ENCODE measurements around the gene GALNT9. TPM values are rescaled to one million over a fixed set of nuclear protein-coding genes. Genes with fewer than 3 reads are reported as not detected.
"Not testable (repeated sequence)": the region's sequence is repeated elsewhere in the genome, so short reads cannot be mapped to it uniquely, and the experiment has no call there.

GALNT9 gene
- total and polyA plus RNA-seq, 5 experiments from 2014 or later: not detected

DNA sequence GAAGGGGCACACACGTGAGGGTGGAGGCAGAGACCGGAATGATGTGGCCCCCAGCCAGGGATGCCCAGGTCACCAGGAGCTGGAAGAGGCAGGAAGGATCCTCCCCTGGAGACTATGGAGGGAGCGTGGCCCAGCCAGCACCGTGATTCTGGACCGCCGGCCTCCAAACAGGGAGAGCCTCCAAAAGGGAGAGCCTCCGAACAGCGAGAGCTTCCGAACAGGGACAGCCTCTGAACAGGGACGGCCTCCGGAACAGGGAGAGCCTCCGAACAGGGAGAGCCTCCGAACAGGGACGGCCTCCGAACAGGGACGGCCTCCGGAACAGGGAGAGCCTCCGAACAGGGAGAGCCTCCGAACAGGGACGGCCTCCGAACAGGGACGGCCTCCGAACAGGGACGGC, 33.8 kb downstream of the GALNT9 start:
- H3K9me3 Mint-ChIP-seq, ATAC-seq, H3K4me1 Mint-ChIP-seq, POLR2A ChIA-PET, H3K4me3 Mint-ChIP-seq, H3K27ac Mint-ChIP-seq, DNase-seq, H3K36me3 Mint-ChIP-seq: not testable (repeated sequence)
- H3K27me3 Mint-ChIP-seq: peaks cover 2 to 27% (median 18%) of the 10 kb centered on the region in 5 donors

GRCh38 chr12:132295101-132295526, 34.3 kb downstream of the GALNT9 start:
- POLR2A ChIA-PET: no interaction called here
- no peak overlapping the region for H3K27ac Mint-ChIP-seq
- ATAC-seq: no peak

DNA sequence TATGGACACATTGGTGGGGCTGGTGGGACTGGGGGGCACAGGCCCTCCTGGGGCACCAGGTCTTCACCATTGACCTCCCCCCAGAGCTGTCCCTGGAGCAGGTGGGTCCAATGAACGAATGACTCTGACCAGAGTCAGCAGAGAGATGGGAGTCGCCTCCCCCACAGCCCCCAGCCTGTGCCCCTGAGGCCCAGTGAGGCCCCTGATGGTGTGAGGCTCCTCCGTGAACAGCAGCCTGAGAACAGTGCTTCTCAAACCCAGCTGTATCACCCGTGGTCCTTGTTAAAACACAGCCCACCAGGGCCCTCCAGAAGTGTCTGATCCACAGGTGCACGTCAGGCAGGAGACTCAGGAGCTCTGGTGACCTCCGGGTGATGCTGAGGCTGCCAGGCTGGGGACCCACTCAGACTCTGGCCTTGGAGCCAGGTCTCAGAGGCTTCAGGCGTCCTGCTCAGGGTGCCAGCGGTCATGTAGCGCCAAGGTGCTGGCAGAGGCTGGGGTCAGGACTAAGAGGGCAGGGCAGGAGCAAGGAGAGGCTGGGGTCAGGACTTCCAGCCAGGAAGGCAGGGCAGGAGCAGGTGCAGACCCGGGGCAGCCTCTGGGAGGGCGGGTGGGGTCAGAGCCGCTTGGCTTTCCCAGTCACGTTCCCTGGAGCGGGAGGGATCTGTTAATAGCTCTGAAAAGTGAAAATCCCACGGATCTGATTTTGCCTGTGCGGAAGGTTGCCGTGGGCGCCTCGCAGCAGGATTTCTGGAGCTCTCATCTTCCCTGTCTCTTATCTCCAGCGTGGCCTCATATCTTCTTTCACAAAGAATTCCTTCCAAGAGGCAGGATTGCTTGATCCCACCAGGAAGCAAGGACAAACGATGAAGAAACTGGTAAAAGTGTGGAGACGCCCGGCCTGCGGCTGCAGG, 35.0 kb downstream of the GALNT9 start:
- ATAC-seq: no peak
- Mint-ChIP-seq H3K27me3 (peaks cover 2 to 28% (median 18%) of the 10 kb centered on the region in 5 donors), H3K9me3 (peaks cover 0 to 2% (median 0%) of the 10 kb centered on the region in 9 donors), H3K27ac (no peak overlapping the region), H3K4me1 (no peaks in the 10 kb centered on the region), H3K36me3 (no peaks in the 10 kb centered on the region), H3K4me3 (no peak overlapping the region)
- POLR2A ChIA-PET: no interaction called here
- DNase-seq: peak in 1 of 10 donors; percentile 59

More at GRCh38 chr12:132295101-132295526, 34.3 kb downstream of the GALNT9 start:
- Mint-ChIP-seq H3K4me1 (no peaks in the 10 kb centered on the region), H3K4me3 (no peak overlapping the region), H3K9me3 (peaks cover 0 to 2% (median 0%) of the 10 kb centered on the region in 9 donors), H3K36me3 (no peaks in the 10 kb centered on the region), H3K27me3 (peaks cover 2 to 27% (median 18%) of the 10 kb centered on the region in 5 donors)
- DNase-seq: peak in 1 of 10 donors; percentile 47

- ATAC-seq (no peak), DNase-seq (peak in 1 of 10 donors; percentile 53)
- POLR2A ChIA-PET: no interaction called here
- Mint-ChIP-seq H3K9me3 (peaks cover 0 to 2% (median 0%) of the 10 kb centered on the region in 9 donors), H3K4me3 (no peak overlapping the region), H3K36me3 (no peaks in the 10 kb centered on the region), H3K27me3 (peaks cover 4 to 37% (median 15%) of the 10 kb centered on the region in 5 donors), H3K27ac (peak overlapping the region in 1 of 10 donors; percentile 66), H3K4me1 (no peaks in the 10 kb centered on the region)
These were observed 36.8 kb downstream of the GALNT9 start for GRCh38 chr12:132292328-132293319.

GRCh38 chr12:132291402-132292175, 37.8 kb downstream of the GALNT9 start:
- POLR2A ChIA-PET: no interaction called here

GRCh38 chr12:132290203-132290540, 39.2 kb downstream of the GALNT9 start:
- DNase-seq (peak in 1 of 10 donors; percentile 54), ATAC-seq (no peak)
- H3K9me3 Mint-ChIP-seq: peaks cover 0 to 3% (median 0%) of the 10 kb centered on the region in 9 donors
- H3K27ac Mint-ChIP-seq: peak overlapping the region in 1 of 10 donors; percentile 24
- H3K4me3 Mint-ChIP-seq: no peak overlapping the region
- peaks cover 0 to 7% (median 5%) of the 10 kb centered on the region in 4 donors for H3K4me1 Mint-ChIP-seq
- H3K27me3 Mint-ChIP-seq: peaks cover 7 to 55% (median 23%) of the 10 kb centered on the region in 5 donors
- H3K36me3 Mint-ChIP-seq: no peaks in the 10 kb centered on the region
- POLR2A ChIA-PET: no interaction called here

More at GRCh38 chr12:132291402-132292175, 37.8 kb downstream of the GALNT9 start:
- Mint-ChIP-seq H3K36me3 (no peaks in the 10 kb centered on the region), H3K27me3 (peaks cover 4 to 47% (median 21%) of the 10 kb centered on the region in 5 donors), H3K4me3 (peak overlapping the region in 1 of 10 donors; percentile 65), H3K27ac (peak overlapping the region in 3 of 10 donors; percentile 29 to 66 (median 43)), H3K4me1 (no peaks in the 10 kb centered on the region), H3K9me3 (peaks cover 0 to 3% (median 0%) of the 10 kb centered on the region in 9 donors)
- DNase-seq (peak in 1 of 10 donors; percentile 51), ATAC-seq (no peak)

DNA sequence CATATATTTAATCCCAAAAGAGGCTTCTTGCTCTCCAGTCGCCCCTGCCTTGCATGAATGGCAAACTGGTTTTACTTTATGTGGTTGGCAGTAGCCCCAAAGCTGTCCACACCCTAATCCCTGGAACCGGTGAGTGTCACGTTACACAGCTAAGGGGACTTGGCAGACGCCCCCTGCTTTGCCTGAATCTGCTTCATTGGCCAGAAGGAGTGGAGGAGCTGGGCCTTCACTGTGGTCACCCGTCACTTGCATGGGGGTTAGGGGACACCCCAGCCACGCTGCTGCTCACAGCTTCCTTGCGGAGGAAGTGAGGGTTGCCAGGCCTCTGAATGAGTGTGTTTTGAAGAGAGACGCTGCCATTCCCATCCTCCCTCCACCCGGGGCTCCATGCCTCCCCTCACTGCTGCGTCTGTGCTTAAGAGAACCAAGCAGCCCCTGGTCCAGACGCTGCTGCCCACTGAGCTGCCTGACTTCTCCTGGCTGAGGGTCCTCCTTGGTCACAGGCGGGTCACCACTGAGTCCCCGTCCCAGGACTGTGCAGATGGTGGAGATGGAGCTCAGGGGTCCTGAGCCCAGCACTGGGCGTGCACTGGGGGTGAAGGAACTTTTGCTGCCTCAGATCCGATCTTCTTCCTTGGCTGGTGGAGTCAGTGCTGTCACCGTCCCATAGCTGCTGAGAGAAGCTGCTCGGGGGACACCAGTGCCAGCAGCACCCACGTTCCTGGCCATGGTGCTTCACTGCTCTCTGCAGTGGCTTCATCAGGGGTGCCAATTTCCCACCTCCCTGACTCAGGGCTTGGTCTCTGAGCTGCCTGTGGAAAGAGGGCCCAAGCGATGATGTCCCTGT, 39.8 kb downstream of the GALNT9 start:
- peak overlapping the region in 1 of 10 donors; percentile 38 for H3K27ac Mint-ChIP-seq
- no peak for ATAC-seq
- H3K9me3 Mint-ChIP-seq: peaks cover 0 to 3% (median 0%) of the 10 kb centered on the region in 9 donors
- H3K36me3 Mint-ChIP-seq: no peaks in the 10 kb centered on the region
- POLR2A ChIA-PET: no interaction called here
- no peak overlapping the region for H3K4me3 Mint-ChIP-seq
- peaks cover 0 to 7% (median 5%) of the 10 kb centered on the region in 4 donors for H3K4me1 Mint-ChIP-seq
- DNase-seq: peak in 1 of 10 donors; percentile 34
- H3K27me3 Mint-ChIP-seq: peaks cover 7 to 51% (median 20%) of the 10 kb centered on the region in 5 donors

DNA sequence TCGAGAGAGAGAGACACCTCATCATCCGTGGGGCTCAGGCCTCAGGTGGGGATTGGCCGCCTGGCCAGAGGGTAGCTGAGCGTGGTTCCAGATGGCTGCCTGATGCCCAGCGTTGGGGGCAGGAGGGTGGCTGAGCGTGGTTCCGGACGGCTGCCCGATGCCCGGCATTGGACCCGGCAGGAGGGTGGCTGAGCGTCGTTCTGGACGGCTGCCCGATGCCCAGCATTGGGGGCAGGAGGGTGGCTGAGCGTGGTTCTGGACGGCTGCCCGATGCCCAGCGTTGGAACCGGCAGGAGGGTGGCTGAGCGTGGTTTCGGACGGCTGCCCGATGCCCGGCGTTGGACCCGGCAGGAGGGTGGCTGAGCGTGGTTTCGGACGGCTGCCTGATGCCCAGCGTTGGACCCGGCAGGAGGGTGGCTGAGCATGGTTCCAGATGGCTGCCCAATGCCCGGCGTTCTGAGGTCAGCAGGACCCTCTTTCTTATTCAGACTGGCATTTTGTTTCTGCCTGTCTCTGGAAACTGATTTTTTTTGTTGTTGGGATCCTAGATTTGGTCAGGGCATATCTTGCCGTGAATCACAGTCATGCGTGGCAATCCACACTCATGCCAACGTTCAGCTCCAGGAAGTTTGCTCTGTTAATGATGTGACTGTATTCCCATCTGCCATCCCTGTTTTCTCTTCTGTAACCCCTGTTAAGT, 40.7 kb downstream of the GALNT9 start:
- DNase-seq: peak in 1 of 10 donors; percentile 36
- Mint-ChIP-seq H3K4me3 (no peak overlapping the region), H3K36me3 (no peaks in the 10 kb centered on the region), H3K9me3 (peaks cover 0 to 3% (median 0%) of the 10 kb centered on the region in 9 donors), H3K27me3 (peaks cover 7 to 43% (median 16%) of the 10 kb centered on the region in 5 donors), H3K4me1 (peaks cover 0 to 16% (median 10%) of the 10 kb centered on the region in 4 donors), H3K27ac (peak overlapping the region in 1 of 10 donors; percentile 67)
- ATAC-seq: no peak
- POLR2A ChIA-PET: no interaction called here

- H3K27ac Mint-ChIP-seq: peak overlapping the region in 1 of 10 donors; percentile 6
- no peak for ATAC-seq
These were observed 41.8 kb downstream of the GALNT9 start for GRCh38 chr12:132287391-132288238.

DNA sequence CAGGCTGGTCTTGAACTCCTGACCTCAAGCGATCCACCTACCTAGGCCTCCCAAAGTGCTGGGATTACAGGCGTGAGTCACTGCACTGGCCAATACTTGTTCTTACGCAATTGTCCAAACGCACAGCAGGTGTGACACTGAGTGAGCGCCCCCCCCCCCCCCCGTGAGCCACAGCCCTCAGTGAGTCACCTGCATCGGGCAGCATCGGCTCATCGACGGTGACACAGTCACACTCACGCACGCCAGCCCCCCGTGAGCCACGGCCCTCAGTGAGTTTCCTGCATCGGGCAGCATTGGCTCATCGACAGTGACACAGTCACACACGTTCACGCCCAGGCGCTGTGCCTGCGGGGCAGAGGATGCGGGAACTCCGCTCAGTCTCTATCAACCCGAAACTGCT, 42.5 kb downstream of the GALNT9 start:
- Mint-ChIP-seq H3K27me3 (peaks cover 7 to 39% (median 12%) of the 10 kb centered on the region in 5 donors), H3K4me3 (no peak overlapping the region), H3K36me3 (no peaks in the 10 kb centered on the region), H3K27ac (peak overlapping the region in 1 of 10 donors; percentile 6), H3K9me3 (peaks cover 0 to 3% (median 0%) of the 10 kb centered on the region in 9 donors), H3K4me1 (peaks cover 0 to 25% (median 12%) of the 10 kb centered on the region in 4 donors)
- POLR2A ChIA-PET: interaction anchor here (0.7 kb wide), 1 partner anchor 133 kb away, joined by 3 read pairs; no protein-coding TSS in a partner anchor
- ATAC-seq (no peak), DNase-seq (peak in 1 of 10 donors; percentile 47)

More at GRCh38 chr12:132287391-132288238, 41.8 kb downstream of the GALNT9 start:
- POLR2A ChIA-PET: no interaction called here
- Mint-ChIP-seq H3K4me3 (no peak overlapping the region), H3K27me3 (peaks cover 7 to 37% (median 12%) of the 10 kb centered on the region in 5 donors), H3K9me3 (peaks cover 0 to 3% (median 0%) of the 10 kb centered on the region in 9 donors), H3K4me1 (peaks cover 0 to 25% (median 12%) of the 10 kb centered on the region in 4 donors), H3K36me3 (no peaks in the 10 kb centered on the region)
- peak in 1 of 10 donors; percentile 60 for DNase-seq

Measured in naive thymus-derived CD8-positive, alpha-beta T cell (primary cell).